Upper lobe of right lung (tissue), 1 donor: ENCODE results near the gene ENSA. TPM values are rescaled to one million over a fixed set of nuclear protein-coding genes. Genes with fewer than 3 reads are reported as not detected.
"Not testable (repeated sequence)": the region's sequence is repeated elsewhere in the genome, so short reads cannot be mapped to it uniquely, and the experiment has no call there.

Source experiments
- ATAC-seq: fragments of 200-7000 bp; cut with Tn5 transposase; one replicate; pipeline ENCODE4 v1.9.1; 2020; ENCODE audit warnings: mild to moderate bottlenecking, moderate library complexity
- DNase-seq: peaks from one replicate; pipeline ENCODE4 v3.0.0-alpha.2; 2020
- H3K27ac ChIP-seq: fragments of 200-600 bp; one replicate; pipeline ENCODE4 v1.8.0; 2022
- H3K27me3 ChIP-seq: fragments of 200-600 bp; one replicate; pipeline ENCODE4 v1.8.0; 2022; ENCODE audit warnings: mild to moderate bottlenecking
- H3K36me3 ChIP-seq: fragments of 200-600 bp; one replicate; pipeline ENCODE4 v1.8.0; 2022
- H3K4me1 ChIP-seq: fragments of 200-600 bp; one replicate; pipeline ENCODE4 v1.8.0; 2022
- H3K4me3 ChIP-seq: fragments of 200-600 bp; one replicate; pipeline ENCODE4 v1.8.0; 2022; ENCODE audit warnings: mild to moderate bottlenecking
- H3K9me3 ChIP-seq: fragments of 200-600 bp; one replicate; pipeline ENCODE4 v1.8.0; 2022
- intact Hi-C: fragments of 100-400 bp; cut with DNase I; formaldehyde crosslinking; loops from one replicate; pipeline ENCODE4 v1.11.0; 2022
- total RNA-seq: library from RNA; stranded (reverse); fragmentation: NEBNext Ultra II Directional; extraction: Animal tissue kit (Norgen Biotek cat#: 25700); gene quantifications from one replicate; pipeline ENCODE4 v1.2.1, GENCODE V29; 2021
- TF ChIP-seq, protein P1 (sequence below): fragments of 200-600 bp; IDR thresholded peaks from one replicate; pipeline ENCODE4 v1.8.0; 2022; ENCODE audit warnings: antibody characterized with exemption
- donor health status: DM: no; HTN: yes; CAD: no; lungs with severe emphysema.

ENSA gene
- total RNA-seq, 1 donor from 2014 or later, result 188 TPM

DNA sequence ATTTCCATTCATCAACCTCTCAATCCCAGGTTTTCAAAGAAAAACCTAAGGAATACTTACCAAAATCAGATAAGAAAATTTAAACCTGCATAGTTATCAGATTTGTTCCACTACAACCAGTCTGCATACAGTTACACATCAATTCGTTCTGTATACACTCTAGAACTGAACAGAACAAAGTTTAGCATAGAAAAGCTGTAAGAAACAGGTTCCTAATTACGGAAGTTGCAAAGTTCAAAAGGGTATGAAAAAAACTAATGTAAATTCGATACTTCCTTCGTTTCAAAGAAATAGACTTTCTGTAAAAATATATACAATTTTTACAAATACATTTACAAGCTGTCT lies 53.1 kb downstream of the ENSA start:
- no peaks in the 10 kb centered on the region for H3K27me3 ChIP-seq
- H3K36me3 ChIP-seq, result peaks cover 71% of the 10 kb centered on the region
- H3K27ac ChIP-seq, result peak overlapping the region; percentile 100
- no peak for ATAC-seq
- no peak for DNase-seq
- intact Hi-C loops, result loop anchor here (10.0 kb wide), 1 partner anchor 48 kb away; the partner anchor contains the start of gene ENSA
- no peaks in the 10 kb centered on the region for H3K9me3 ChIP-seq
- TF ChIP-seq, protein P1, sequence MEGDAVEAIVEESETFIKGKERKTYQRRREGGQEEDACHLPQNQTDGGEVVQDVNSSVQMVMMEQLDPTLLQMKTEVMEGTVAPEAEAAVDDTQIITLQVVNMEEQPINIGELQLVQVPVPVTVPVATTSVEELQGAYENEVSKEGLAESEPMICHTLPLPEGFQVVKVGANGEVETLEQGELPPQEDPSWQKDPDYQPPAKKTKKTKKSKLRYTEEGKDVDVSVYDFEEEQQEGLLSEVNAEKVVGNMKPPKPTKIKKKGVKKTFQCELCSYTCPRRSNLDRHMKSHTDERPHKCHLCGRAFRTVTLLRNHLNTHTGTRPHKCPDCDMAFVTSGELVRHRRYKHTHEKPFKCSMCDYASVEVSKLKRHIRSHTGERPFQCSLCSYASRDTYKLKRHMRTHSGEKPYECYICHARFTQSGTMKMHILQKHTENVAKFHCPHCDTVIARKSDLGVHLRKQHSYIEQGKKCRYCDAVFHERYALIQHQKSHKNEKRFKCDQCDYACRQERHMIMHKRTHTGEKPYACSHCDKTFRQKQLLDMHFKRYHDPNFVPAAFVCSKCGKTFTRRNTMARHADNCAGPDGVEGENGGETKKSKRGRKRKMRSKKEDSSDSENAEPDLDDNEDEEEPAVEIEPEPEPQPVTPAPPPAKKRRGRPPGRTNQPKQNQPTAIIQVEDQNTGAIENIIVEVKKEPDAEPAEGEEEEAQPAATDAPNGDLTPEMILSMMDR, result no peak
- H3K4me3 ChIP-seq, result peak overlapping the region; percentile 88
- H3K4me1 ChIP-seq, result peaks cover 53% of the 10 kb centered on the region

- H3K4me1 ChIP-seq, result peaks cover 54% of the 10 kb centered on the region
- H3K36me3 ChIP-seq, result peaks cover 77% of the 10 kb centered on the region
- peak overlapping the region; percentile 88 for H3K4me3 ChIP-seq
- intact Hi-C loops, result loop anchor here (10.0 kb wide), 1 partner anchor 49 kb away; the partner anchor contains the start of gene ENSA
- H3K27me3 ChIP-seq, result no peaks in the 10 kb centered on the region
- DNase-seq, result peak; percentile 1
- no peaks in the 10 kb centered on the region for H3K9me3 ChIP-seq
- H3K27ac ChIP-seq, result peak overlapping the region; percentile 100
- TF ChIP-seq, protein P1, result no peak
- no peak for ATAC-seq
Observed at GRCh38 chr1:150575518-150576366, 53.7 kb downstream of the ENSA start.

DNA sequence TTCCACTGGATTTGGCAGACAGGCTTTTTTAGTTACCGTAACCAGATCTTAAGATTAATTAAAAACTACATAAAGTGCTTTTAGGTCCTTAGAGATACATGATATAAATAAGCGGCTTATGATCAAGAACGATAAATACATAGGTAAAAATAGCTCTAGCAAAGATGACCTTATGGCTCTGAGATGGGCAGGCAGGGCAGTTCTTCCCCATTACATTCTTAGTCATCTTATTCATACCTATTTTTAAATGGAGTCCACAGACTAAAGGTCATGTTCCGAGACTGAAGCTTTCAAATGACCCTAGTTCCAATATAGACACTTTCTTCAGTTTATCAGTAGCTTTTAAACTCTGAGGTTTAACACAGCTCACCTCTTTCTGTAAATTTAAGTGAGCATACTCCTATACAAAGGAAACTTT lies 54.3 kb downstream of the ENSA start:
- Histone ChIP-seq H3K27ac (peak overlapping the region; percentile 100), H3K27me3 (no peaks in the 10 kb centered on the region), H3K4me3 (peak overlapping the region; percentile 88), H3K4me1 (peaks cover 56% of the 10 kb centered on the region), H3K36me3 (peaks cover 83% of the 10 kb centered on the region), H3K9me3 (no peaks in the 10 kb centered on the region)
- intact Hi-C loops, result loop anchor here (10.0 kb wide), 1 partner anchor 50 kb away; the partner anchor contains the start of gene ENSA
- ATAC-seq (no peak), DNase-seq (no peak)
- TF ChIP-seq, protein P1, result no peak

DNA sequence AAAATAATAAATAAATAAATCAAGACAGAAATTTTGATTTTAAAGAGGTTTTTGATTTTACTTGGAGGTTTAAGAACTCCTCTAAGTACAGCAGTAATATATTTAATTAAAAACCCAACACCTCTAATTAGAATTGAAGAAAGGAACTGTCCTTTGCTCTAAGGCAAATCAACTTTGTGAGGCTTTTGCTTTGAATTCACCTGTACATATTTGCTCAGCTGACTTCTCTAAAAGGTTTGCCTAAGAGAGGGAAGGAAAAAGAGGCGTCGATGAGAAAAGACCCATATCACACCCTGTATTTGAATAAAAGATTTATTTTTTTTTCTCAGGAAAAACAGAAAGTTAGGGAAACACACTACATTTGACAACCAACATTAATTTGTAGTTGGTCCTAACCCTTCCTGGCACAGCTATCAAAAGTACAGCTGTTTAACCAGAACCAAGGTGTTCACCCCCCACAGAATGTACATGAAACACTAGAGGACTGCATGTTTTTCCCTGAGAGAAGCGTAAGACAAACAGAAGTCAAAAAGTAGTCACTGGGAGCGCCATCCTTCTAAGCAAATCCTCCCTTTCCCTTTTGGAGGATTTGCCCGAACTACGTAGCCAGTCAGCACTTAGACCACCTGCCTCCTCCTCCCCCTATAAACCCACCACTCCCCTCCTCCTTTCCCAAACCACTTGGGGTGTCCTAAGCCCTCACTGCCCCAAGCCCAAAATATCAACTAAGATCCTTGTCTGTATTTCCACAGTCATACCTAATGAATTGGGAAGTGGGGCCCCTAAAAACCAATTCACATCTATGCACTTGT lies 54.9 kb downstream of the ENSA start:
- TF ChIP-seq, protein P1, result no peak
- intact Hi-C loops, result loop anchor here (10.0 kb wide), 1 partner anchor 50 kb away; the partner anchor contains the start of gene ENSA
- H3K27ac ChIP-seq, result peak overlapping the region; percentile 100
- ATAC-seq, result no peak
- no peaks in the 10 kb centered on the region for H3K9me3 ChIP-seq
- DNase-seq, result no peak
- peak overlapping the region; percentile 88 for H3K4me3 ChIP-seq
- peaks cover 88% of the 10 kb centered on the region for H3K36me3 ChIP-seq
- no peaks in the 10 kb centered on the region for H3K27me3 ChIP-seq
- peaks cover 63% of the 10 kb centered on the region for H3K4me1 ChIP-seq

- intact Hi-C loops, result loop anchor here (10.0 kb wide), 1 partner anchor 51 kb away; the partner anchor contains the start of gene ENSA
- H3K9me3 ChIP-seq, ATAC-seq, H3K27me3 ChIP-seq: not testable (repeated sequence)
- Histone ChIP-seq H3K4me3 (peak overlapping the region; percentile 88), H3K36me3 (peaks cover 88% of the 10 kb centered on the region), H3K4me1 (peaks cover 71% of the 10 kb centered on the region), H3K27ac (peak overlapping the region; percentile 100)
- DNase-seq, result peak; percentile 67
Observed at GRCh38 chr1:150573648-150574071, 55.8 kb downstream of the ENSA start.
